IPS DF 19.7 (cell line): Measurements from ENCODE around the gene VAMP7.
A peak's percentile ranks its signal among the peaks of the same experiment; 100 is the strongest.
"Not testable (repeated sequence)": the region's sequence is repeated elsewhere in the genome, so short reads cannot be mapped to it uniquely, and the experiment has no call there.

Experiments used
- DNase-seq: peaks from one replicate; pipeline ENCODE4 v3.0.0-alpha.2; 2013; ENCODE audit warnings: low read depth, low spot score

Gene VAMP7, protein sequence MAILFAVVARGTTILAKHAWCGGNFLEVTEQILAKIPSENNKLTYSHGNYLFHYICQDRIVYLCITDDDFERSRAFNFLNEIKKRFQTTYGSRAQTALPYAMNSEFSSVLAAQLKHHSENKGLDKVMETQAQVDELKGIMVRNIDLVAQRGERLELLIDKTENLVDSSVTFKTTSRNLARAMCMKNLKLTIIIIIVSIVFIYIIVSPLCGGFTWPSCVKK

DNA sequence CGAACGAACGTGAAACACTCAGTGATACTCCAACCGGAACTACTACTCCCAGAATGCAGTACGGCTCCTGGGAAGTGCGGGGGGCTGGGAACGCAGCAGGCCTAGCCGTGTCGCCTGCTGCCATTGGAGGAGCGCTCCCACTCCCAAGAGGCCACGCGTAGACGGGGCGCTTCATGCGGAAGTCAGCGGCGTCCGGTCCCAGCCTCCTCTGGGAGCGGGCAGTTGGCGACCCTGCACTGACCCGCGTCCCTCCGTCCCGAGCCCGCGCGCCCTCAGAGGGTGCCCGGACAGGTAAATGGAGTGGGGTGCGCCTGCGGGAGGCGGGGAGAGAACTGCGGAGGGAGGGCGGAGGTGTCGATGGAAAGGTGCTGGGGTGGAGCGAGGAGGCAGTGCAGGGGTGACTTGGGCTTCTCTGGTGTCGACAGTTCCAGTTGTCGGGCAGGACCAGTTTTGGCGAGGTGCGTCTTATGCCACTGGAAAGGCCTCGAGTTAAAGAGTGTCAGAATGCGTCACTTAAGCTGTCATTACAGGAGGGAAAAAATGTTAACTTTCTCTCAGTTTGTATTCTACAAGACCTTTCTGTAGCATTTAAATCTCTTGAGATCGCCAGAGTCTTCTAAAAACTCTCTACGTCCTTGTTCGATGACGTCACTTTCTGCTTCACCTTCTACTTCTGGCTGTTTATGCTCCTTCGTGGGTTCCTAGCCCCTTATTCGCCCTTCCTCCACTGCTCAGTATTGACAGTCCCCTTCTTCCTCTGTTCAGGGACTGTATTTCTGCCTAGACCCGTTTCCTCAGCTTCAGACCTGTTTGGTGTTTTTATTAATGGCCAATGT, at the start of gene VAMP7:
Gene VAMP7, plus strand, starts transcription at position 188 of the 836 bp plus-strand sequence. CDS start 8,122 bp downstream, outside the sequence.
- DNase-seq, result peak; percentile 54

DNA sequence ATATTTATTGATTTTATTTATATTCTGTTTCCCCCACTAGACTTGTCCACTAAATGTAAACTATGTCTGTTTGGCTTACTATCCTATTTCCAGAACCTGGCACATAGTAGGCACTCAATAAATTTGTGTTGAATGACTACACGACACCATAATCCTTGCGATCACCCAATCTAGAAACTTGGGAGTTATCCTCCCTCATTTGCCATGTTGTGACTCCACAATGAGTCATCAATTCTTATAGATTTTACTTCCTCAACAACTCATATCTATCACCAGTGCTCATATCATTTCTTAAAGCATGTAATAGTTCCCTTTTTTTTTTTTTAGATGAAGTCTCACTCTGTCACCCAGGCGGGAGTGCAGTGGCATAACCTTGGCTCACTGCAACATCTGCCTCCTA, 39.9 kb upstream of the VAMP7 start:
- no peak for DNase-seq

DNA sequence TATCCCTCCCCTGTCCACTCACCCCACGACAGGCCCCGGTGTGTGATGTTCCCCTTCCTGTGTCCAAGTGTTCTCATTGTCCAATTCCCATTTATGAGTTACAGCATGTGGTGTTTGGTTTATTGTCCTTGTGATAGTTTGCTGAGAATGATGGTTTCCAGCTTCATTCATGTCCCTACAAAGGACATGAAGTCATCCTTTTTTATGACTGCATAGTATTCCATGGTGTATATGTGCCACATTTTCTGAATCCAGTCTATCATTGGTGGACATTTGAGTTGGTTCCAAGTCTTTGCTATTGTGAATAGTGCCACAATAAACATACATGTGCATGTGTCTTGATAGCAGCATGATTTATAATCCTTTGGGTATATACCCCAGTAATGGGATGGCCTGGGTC, 29.4 kb upstream of the VAMP7 start:
- not testable (repeated sequence) for DNase-seq

DNA sequence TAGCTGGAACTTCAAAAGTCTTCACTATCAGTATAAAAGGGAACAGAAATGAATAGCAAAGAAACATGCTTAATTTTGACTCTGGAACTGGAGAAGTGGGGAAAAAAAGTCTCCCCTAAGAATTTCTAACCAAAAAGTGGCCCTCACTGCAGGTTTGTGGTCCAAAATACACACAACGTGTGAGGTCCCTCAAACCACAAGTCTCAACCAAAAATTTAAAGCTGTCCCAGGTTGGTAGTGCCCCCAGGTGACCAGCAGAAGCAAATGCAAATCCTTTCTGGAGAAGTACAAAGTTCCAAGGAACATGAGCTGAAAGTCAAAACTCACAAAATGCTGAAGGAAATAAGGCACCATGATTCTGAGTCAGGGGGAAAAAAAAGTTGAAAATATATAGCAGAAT, 23.6 kb upstream of the VAMP7 start:
- DNase-seq, result no peak

DNA sequence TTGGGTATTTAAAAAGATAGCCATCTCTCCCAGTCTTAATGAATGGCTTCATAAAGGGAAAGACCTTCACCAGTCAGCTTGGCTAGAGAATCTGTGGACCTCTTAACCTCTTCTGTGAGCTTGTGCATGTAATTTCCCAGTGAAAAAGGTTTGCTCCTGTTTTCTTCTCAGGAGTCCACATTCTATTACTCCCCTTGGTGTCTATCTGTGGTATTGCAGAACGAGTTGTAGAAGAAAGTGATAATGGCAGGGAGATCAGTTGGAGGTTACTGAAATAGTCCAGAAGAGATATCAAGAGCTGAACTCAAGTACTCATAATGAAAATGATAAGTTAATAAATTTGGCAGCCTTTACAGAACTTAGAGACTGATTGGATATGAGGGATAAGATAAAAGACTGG, 16.5 kb upstream of the VAMP7 start:
- no peak for DNase-seq

DNA sequence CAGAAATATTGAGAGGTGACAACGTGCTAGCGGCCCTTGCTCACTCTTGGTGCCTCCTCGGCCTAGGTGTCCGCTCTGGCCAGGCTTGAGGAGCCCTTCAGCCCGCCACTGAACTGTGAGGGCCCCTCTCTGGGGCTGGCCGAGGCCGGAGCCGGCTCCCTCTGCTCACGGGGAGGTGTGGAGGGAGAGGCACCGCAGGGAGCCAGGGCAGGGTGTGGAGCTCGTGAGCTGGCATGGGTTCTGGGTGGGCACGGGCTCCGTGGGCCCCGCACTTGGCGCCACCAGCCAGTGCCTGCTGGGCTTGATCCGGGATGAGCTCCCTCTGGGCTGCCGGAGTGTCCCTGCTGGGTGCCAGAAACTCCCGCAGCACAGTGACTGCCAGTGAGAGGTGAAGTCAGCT, 16.0 kb upstream of the VAMP7 start:
- DNase-seq, result no peak

DNA sequence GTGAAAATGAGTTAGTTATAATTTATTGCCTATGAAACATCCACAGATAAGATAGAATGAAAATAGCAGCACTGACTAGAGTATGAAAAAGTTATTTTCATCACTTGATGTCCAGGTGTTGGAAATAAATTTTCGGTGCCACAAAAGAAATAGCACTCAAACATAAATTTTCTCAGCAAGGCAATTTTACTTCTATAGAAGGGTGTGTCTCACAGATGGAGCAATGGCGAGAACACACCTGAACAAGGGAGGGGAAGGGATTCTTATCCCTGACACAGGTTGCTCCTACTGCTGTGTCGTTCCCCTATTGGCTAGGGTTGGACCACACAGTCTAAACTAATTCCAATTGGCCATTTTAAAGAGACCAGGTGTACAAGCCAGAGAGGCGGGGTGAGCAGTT, 13.3 kb upstream of the VAMP7 start:
- DNase-seq, result no peak

DNA sequence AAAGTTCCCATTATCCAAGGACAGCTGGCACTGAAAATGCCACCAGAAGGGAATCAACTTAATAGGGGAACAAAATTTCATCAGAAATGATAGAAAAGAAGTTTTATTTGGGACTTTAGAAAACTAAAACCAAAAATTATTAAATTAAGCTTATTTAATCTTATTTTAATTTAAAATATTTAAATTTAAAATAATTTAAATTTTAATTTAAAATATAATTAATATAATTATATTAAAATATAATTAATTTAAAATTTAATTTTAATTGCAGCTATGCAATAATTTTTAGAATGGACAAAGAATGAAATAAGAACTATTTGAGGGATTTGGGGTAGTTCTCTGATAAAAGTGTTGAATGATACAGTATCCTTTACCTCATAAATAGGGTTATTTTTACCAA, 10.2 kb upstream of the VAMP7 start:
- no peak for DNase-seq

DNA sequence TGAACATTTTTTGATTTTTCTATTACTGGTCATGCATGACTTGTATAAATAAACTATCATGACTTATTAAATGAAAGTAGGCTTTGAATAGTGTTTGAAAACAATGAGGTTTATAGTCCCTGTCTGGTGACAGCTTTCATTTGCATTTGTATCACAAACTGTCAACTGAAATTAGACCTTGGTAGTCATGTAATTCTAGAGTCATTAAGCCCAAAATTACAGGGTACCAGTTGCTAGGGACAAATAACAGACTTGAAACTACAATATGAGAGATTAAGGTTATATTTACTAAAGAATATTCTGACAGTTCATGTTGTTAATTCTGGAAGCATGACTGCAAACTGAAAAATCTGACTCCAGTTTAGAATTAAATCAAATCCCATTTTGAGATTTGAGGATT, 9.2 kb upstream of the VAMP7 start:
- no peak for DNase-seq

DNA sequence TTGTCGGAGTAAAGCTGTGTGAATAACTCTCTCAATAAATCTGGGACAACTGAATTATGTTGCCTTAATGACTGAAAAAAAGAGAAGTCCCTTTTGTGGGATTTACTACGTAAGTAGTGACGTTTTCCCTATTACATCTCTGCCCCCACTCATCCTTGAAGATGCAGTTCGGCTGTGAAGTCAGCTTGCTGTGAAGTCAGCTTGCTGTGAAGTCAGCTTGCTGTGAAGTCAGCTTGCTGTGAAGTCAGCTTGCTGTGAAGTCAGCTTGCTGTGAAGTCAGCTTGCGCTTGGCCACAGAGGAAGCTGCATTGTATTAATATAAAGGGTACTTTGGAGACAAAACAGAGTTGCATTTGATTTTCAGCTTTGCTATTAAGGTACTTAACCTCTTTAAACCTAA, 8.0 kb upstream of the VAMP7 start:
- DNase-seq, result no peak

DNA sequence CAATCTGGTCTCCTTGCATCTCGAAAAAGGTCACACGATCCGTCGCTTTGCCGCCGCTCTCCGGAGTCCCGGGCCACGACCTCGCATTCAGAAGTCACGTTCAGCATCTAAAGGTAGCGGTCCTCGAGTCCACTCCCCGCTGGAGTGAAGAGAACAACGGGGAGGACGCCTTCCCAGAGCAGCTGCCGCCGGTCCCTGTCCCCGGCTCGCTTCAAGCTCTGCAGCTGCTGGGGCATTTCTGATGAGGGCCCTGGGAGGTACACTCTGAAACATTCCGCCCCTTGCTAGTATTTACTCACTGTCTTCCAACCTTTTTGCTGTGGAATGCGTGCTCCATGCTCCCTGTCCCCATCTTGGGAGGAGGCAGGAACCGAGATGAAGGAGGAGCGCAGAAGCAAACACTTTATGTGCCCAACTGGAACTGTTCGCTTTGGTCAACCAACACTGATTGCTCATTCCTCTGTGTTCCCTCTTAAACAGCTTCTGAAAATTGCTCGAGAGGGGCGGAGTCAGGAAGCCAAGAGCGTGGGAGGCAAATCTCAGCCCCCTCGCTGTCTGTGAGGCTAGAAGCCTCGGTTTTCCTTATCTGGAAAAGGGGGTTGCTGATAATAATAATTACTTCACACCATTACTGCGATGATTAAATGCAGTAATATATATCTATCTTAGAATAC, 6.4 kb upstream of the VAMP7 start:
- DNase-seq, result no peak

DNA sequence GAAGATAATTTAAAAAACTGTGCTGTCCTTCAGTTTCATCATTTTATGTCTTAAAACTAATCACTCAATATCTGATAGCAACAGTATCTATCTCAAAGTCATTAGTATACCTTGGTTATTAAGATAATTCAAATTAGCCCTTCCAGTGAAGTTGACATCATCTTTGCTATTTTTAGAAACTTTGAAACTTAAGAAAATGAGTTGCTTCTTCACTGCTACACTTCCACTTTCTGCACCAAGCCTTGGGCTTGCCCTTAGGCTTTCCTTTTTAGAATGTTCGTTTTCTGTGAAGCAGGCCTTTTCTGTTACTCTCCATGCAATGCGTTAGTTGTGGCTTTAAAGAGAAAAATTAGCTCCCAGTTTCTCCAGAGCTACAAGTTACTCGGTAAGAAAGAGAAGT, 4.4 kb upstream of the VAMP7 start:
- DNase-seq, result no peak

DNA sequence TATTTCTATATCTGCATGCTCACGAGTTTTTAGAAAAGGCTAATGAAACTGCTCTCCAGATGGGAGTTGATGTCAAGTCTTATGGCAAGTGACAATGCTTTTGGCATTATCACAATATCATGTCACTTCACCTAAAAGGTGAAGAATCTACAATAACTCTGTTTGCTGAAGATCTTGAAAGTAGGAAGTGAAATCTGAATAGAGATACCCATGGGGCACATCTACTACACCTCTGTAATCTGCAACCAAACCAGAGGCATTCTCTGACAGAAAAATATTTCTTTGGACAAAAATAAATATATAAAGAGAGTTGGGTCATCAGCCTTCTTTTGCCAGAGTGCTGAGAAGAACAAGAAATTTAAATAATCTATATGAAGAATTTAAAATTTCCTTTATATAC, 3.9 kb upstream of the VAMP7 start:
- no peak for DNase-seq

DNA sequence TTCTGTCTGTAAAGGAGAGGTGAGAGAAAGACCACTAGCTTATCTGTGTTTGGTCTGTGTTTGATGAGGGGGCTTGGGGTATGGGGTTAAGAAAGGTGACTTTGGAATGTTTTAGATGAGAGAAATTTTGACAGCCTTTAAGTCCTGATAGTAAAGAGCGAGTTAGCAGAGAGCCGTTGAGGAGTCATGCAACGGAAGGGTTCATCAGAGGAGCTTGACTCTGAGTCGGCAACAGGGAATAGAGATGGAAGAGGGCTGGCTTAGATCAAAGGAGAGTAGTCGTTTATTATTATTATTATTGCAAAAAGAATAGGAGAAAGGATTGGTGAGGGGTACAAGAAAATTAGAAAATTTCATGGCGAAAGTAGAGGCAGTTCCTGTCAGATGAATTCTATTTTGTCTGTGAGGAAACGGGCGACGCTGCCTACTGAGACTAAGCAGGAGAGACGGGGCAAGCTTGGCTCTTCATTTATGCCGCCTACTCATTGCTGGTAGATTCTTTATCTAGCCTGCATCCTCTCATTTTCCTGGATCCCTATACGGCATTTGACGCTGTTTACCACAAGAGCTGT, 473 bp upstream of the VAMP7 start:
- no peak for DNase-seq

DNA sequence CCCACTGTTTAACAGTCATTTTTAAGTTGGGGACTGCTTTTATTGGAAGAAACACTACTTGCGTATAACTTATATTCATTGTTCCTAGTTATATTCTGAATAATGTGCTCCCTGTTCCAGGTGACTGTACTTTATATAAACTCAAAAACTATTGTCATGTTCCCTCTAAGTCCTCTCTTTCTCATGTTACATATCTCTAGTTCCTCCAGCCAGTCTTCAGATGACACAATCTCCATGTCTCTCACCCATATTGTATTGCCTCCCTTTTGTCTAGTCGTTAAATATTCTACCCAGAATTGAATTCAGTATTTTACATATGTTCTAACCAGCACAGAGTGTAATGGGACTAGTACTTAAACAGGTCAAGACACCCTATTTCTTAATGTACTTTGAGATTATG, 5.3 kb downstream of the VAMP7 start:
- DNase-seq, result no peak

DNA sequence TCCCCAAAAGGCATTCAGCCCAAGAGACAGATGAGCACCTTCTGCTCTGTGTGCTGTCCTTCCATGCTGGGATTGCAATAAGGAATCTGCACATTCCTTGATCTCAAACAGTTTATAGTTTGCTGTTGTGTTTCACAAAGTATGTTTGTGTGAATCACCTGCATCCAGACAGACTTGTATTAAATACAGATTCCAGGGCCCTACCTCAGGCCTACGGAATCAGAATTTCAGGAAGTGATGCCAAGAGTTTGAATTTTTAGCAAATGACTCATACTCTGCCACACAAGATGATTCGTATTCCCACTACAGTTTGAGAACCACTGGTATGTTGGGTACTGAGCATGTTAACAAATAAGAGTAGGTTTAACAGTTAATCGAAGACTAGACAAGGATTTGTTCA, 7.0 kb downstream of the VAMP7 start:
- no peak for DNase-seq

DNA sequence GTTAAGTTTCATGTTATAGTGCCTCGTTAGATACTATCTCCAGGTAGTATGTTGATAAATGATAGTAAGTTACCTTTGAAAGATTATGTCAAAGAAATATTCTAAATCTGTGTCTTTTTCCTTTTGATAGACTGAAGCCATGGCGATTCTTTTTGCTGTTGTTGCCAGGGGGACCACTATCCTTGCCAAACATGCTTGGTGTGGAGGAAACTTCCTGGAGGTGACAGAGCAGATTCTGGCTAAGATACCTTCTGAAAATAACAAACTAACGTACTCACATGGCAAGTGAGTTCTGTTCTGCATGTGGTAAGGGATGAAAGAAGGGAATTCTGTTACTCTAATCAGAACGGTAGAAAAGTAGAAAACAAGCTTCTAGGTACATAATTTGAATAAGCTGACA, 8.2 kb downstream of the VAMP7 start:
- no peak for DNase-seq

DNA sequence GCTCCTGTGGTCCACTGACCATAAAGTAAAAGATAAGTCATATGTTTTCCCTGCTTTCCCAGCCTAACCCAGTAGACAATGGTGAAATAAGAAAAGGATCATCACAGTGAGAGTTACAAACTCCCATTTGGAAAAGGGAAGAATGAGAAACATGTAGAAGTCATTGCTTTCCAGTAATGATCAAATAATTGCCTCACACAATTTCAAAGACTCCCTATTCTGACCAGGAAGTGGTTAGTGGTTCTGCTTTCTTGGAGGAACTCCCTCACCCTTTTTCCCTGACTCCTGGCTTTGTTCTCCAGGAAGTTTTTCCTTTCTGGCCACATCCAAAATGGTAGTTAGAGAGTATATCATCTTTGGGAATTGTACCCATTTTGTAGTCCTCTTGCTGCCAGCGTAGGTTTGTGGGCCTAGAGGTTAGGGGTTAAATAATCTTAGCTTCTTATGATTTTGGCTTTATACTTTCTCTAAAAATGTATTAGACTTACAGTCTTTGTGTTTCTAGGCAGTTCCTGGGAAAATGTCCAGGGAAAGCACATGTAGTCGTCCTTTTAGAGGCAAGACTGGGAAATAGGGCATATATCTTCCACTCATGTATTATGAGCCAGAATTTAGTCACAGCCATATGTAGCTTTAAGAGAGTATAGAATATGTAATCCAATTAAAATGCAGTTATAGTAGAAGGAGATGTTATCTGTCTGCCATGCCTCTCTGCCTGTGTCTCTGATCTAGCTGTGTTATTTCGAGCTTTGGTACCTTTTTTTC, 10.5 kb downstream of the VAMP7 start:
- DNase-seq, result no peak

DNA sequence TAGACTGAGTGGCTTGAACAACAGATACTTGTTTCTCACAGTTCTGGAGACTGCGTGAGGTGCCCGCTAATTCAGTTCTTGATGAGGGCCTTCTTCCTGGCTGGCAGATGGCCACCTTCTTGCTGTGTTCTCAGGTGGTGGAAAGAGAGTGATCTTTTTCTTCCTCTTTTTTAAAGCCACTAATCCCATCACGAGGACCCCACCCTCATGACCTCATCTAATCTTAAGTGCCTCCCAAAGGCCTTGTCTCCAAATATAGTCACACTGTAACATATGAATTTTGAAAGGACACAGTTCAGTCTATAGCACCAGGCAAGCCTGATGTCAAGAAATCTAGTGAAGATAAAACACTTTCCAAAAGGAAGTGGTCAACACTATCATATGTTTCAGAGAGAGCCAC, 12.4 kb downstream of the VAMP7 start:
- no peak for DNase-seq

DNA sequence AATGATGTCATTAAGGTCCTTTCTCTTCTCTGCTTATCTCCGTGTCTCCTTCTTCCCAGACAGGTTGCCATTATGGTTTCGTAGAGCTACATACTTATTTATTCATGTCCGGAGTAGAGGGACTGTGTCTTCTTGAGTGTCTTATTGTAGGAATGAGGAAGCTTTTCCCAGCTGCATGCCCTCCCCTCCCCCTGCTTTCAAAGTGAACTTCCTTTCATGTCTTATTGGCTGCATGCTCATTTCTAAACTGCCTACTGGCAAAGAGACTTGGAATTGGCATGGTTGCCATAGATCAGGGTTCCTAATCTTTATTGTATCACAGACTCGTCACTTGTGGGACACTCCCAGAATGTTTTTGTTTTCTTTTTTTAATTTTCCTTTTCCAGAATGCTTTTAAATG, 15.4 kb downstream of the VAMP7 start:
- no peak for DNase-seq

DNA sequence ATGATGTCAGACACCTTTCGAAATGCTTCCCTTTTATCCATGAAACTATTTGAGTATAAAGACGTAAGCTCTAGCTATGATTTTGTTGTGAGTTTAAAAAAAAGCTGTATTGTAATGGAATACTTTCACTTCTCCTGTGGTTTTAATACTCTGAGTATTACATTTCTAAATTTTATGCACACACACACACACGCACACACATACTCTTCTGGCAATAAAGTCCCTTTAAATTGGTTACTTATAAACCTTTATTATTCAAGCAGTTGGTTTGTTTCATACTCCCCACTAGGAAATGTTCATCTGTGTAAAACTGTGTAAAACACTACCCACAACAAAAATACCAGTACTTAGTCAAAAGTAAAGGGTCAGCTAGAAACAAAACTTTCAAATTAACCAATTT, 18.2 kb downstream of the VAMP7 start:
- no peak for DNase-seq

DNA sequence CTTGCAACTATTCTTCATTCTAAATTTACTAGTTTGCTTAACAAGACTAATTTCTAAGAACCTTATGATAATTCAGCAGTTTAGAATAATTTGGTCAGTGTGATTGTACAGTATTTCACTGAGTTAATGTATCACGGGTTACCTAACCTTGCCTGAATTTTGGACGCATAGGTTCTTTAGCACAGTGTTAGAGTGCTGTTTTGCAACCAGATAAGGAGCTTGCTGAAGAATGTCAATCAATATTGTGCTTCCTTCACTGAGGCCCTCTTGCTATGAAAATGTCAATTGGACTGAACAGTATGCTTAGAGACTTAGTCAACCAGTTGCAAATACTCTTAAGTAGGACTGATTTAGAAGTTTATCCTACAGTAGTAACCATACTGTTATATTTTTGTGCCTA, 19.6 kb downstream of the VAMP7 start:
- no peak for DNase-seq
